HEK293T (cell line): Measurements from ENCODE around the gene STK39.

ENCODE experiments used
- ARNT ChIP-seq: fragments of 450-650 bp; IDR thresholded peaks from 2 replicates; pipeline ENCODE4 v1.6.1; 2017; ENCODE audit warnings: mild to moderate bottlenecking
- FOXM1 ChIP-seq: fragments of 450-650 bp; IDR thresholded peaks from 2 replicates; pipeline ENCODE4 v1.6.1; 2017; ENCODE audit warnings: mild to moderate bottlenecking, borderline replicate concordance
- NFRKB ChIP-seq: fragments of 450-650 bp; IDR thresholded peaks from 2 replicates; pipeline ENCODE4 v1.6.1; 2016; ENCODE audit warnings: mild to moderate bottlenecking, moderate library complexity
- SUZ12 ChIP-seq: fragments of 450-650 bp; IDR thresholded peaks from 2 replicates; pipeline ENCODE4 v1.6.1; 2016; ENCODE audit warnings: mild to moderate bottlenecking
- ZNF384 ChIP-seq: fragments of 450-650 bp; IDR thresholded peaks from 2 replicates; pipeline ENCODE4 v1.6.1; 2016

DNA sequence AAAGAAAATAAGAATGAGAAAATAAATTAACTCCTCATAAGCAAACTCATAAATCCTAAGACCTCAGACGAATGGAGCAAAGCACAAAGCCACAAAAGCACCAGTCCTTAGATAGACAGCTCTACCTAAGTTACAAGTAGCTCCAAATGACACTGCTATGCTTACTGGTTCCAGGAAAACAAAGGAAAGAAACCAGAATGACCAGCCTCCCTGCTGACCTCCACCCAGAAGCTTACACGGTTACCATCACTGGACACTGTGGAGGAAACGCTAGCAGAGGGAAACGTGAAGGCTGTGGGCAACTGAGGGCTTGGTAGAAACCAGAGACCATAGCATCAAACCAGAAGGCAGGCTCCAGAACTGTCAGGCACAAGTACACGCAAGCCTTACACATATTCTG lies 67.8 kb downstream of the STK39 start:
- TF ChIP-seq FOXM1 (no peak), NFRKB (no peak), ZNF384 (no peak), ARNT (no peak), SUZ12 (no peak)
